Spleen (tissue), 7 donors: ENCODE measurements around the gene TNFRSF14.
"Not testable (repeated sequence)": the region's sequence is repeated elsewhere in the genome, so short reads cannot be mapped to it uniquely, and the experiment has no call there.

Experiments
- CTCF ChIP-seq, 11 experiments: fragments of 200-600 bp in 7 of 11; fragments of 450-650 bp in 4 of 11; sonication (generic) in 4 of 11; IDR thresholded peaks in 8 of 11; conservative IDR thresholded peaks in 3 of 11; 1 replicate in 7 of 11; 2 replicates in 4 of 11; pipeline versions ENCODE4 v1.4.0 to v1.8.0; 2016 to 2021; ENCODE audit warnings: antibody characterized with exemption in 11 of 11, inconsistent platforms in 4 of 11, mild to moderate bottlenecking in 1 of 11
- POLR2A ChIP-seq, 3 donors: fragments of 450-650 bp; IDR thresholded peaks; one replicate each; pipeline ENCODE4 v1.5.1; 2017; ENCODE audit warnings: antibody characterized with exemption in 3 of 3, mild to moderate bottlenecking in 1 of 3
- donor health status: DM: no; HTN: no; CAD: no; lungs with moderate emphysema.
- donor health status: DM: no; HTN: no; CAD: no.
- donor health status: DM: no; HTN: no; CAD: no.

GRCh38 chr1:2569703-2570102 is 13.5 kb downstream of the TNFRSF14 start:
- TF ChIP-seq CTCF (IDR thresholded peaks at IDR 0.05 in 8 of 11, conservative IDR thresholded peaks at IDR 0.05 in 3 of 11); POLR2A (IDR thresholded peaks at IDR 0.05): not testable (repeated sequence)
